ENCODE measurements around the gene TCEA3.

DNA sequence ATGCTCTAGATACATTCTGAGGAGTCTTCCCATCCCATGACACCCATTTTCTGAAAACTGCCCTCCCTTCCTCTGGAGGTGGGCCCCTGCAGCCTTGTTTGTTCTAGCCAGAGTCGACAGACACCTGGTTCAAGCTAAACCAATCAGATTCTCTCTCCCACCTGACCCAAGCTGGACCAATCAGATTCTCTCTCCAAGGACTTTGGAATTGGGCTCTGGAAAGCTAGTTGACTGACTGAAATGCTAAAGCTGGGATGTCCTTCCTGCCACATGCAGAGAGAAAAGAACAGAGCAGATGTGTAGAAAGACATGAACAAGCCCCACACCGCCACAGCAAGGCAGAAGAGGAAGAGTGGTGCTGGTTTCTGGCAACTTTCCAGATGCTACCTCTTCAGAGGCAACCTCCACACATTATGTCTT is 34.8 kb upstream of the TCEA3 start:
- TF ChIP-seq CTCF (IDR thresholded peaks at IDR 0.05; ENCODE audit: low read depth, low read length) (no peak), EZH2phosphoT487 (IDR thresholded peaks at IDR 0.05; ENCODE audit: low read depth) (no peak)
